Measurements from ENCODE around the gene NAV2.

GRCh38 chr11:19803506-19803998 is 90.9 kb downstream of the NAV2 start:
- TF ChIP-seq CTCF (IDR thresholded peaks at IDR 0.05), result no peak
- TF ChIP-seq EZH2phosphoT487 (IDR thresholded peaks at IDR 0.05), result no peak
- TF ChIP-seq EZH2 (IDR thresholded peaks at IDR 0.05), result no peak

Measured in neural progenitor cell (in vitro differentiated cells).